ENCODE results near the gene STAT1.

STAT1 gene

DNA sequence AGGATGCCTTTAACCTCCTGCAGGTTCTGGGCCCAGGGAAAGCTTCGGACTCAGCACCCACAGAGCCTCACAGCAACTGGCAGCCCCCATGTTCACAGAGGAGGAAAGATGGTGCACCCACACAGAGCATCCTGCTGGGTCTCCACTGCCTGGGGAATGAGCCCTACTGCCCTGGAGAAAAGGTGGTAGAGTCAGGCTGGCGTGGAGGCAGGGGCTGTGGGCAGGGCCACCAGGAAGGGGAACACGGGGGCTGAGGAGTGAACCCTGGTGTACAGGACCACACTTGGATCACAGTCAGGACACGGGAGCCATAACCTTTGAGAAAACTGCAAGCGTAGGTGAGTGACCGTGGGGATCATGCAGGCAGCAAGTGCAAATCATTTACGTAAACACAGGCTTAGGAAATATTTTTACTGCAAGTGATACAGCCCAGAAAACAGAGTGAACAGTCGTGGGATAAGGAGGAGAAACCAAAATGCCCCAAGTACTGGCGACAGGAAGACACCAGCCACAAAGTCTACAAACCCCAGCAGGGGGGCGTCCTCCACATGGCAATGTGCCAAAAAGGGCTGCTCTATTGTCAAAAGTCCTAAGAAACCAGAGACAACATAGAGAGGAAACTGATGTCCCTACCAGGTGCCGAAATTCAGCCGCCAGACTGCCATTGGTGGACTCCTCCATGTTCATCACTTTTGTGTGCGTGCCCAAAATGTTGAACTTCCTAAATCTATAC is 27.6 kb downstream of the STAT1 start:
- DNase-seq, result no peak

DNA sequence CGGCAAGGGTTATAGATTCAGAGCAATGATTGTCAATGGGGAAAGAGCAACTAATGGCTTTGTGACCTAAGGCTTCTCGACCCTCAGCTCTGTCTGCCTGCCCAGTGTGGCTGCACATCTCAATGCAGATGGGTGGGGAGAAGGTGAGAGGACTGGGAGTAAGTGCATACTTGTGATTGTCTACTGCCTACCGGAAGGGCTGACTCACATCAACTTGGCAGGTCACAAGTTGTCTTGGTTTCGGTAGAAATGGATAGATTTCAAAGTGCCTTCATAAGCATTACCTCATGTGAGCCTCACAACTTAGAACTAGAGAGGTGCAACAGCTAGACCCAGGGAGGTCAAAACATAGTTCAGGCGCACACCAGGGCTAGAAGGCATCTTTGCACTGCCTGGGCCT is 29.4 kb downstream of the STAT1 start:
- no peak for DNase-seq

DNA sequence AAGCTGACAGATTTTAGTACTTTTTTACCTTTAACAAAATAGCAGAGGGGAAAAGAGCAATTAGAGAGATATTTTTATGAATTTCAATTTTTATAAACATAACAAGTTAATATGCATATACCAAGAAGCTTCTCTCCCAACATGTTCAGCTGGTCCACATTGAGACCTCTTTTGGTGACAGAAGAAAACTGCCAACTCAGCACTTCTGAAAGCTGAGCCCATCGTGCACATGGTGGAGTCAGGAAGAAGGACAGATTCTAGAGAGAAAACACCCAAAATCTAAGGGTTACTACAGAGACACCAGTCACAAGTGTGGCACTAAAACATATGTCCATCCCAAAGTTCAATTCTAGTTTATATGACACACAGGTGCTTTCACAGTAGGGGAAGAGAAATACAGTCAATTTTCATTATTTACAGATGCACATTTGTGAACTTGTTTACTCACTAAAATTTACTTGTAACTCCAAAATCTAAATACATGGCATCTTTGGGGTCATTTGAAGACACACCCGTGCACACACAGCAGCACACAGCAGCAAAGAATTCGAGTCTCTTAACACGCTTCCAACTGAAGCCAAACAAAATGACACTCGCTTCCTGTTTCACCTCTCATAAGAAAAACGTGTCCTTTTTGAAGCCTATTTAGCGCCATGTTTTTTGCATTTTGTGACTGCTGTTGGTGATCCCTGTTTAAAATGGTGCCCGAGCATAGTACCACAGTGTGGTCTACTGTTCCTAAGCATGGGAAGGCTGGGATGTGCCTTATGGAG is 31.5 kb downstream of the STAT1 start:
- no peak for DNase-seq

DNA sequence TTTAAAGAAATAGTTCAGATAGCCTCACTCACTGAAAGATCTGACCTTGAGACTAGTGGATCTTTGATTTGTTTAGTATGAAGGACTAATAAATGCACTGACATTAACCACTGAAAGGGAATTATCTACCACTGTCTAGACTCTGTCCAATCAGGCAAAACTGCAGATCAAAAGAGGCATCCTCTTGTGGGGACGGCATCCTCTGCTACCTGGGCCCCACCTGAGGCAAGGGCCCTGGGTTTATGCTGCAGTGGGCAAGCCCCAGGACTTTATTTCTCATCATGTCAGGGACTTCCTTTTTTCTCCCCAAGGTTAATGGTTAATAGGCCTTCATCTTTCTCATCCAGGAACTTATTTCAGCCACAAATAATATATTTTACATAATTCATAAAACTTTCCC is 32.2 kb downstream of the STAT1 start:
- DNase-seq, result no peak

DNA sequence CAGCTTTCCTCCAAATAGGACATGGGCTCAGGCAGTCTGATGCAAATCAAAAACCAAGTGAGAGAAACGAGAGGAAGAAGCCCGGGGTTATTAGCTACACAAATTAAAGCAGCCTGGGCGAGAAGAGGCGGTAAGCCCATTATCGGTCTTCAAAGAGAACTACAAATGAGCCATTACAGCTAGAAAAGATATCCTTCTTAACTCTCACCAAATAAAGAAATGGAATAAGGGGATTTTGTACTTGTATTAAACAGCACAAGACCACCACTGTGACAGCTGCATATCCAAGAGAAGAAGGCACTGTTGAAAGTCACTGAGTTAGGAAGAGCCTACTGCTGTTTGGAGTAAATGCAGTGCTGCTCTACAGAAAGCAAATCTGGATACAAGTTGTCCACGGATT is 32.6 kb downstream of the STAT1 start:
- no peak for DNase-seq

DNA sequence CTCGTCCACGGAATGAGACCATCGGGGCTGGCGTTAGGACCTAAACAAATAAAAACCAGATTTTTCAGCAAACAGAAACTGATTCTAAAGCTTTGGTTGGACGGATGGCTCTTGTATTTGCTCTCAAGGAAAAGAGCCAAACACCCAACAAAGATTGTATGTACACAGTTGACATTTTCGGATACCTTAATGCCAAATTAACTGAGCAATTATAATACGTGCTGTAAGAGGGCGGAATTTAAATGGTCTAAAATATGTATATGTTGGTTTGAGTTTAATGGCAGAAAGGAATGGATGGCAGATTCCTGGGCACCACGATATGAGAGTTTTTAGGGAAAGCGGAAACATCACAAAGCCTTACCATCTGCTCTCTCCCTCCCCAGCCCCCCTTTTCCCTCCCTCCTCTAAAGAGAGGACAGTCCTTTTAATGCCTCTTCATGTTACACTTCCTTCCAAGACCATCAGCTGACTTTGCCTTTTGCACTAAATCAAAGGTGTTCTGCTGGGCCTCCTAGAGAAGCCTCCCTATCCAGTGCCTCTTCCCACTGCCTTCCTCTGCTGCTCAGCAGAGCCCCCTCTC is 33.3 kb downstream of the STAT1 start:
- no peak for DNase-seq

DNA sequence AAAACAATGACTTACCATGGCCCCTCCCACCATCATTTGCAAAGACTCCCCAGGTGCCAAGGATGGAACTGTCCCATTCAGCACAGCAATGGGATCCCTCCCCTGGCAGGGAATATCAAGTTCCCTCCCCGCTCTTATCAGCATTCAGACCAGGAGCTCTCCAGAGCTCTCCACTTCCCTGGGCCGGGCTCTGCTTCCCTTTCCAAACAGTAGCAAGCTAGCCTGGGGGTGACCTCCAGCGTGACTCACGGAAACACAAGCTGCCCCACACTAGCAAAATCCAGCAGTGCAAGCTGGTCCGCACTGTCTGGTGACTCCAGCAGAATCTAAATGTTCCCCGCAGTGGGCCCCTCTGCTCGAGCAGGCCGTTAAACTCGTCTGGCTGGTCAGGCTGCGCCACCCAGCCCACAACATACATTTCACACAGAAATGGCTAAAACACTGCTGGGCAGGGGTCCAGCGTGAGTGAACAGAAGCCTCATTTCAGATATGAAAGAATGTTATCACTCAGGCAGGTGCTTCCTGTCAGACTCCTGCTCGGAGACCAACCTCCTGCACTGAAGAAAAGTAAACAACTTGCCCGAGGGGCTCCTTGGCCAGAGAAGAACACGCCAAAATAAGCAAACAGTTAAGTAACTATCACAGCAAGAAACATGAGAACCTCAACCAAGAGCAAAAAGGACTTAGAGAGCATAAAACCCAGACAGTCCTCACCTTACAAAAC is 33.9 kb downstream of the STAT1 start:
- no peak for DNase-seq

DNA sequence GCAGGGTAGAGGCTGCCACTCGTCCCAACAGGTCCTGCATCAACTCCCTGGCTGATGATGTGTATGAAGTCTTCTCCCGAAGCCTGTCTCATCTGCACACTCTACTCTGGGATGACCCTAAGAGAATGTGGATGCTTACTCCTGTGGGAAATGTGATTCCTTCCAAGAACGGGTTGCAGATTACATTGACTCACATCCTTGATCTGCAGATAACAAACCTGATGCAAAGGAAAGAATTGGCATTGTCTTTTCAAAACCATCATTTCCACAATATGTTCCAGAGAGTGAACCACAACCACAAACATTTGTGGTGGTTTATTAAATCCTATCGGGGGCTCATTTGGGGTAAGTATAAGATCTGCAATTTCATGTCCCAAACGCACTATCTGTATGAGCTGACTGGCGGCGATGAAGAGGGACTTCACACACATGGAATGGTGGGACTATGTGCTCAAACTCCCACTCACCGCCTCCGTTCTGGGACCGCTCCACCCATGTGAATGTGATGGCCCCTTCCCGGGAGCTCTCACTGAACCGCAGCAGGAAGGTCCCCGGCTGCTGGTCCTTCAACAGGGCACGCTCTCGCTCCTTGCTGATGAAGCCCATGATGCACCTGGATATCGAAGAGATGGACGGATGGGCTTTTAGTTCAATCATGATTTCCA is 35.5 kb downstream of the STAT1 start:
- DNase-seq, result no peak

DNA sequence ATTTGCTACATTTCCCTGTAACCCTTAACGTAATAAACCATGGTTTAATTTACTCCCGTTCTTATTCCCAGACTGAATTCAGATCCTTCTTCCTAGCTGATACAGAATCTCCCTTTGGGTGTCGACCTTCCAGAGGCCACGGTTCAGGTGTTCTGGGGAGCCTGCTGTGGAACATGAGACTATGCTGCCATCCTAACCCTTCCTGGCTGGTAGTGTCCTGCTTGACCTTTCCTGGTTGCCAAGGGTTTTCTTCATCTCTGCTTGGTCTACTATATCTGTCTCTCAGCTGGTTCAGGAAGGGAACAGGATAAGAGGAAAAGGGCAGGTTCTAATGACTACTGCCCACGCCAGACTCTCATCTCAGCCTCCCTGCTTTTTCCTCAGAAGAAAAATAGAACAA is 36.5 kb downstream of the STAT1 start:
- no peak for DNase-seq

DNA sequence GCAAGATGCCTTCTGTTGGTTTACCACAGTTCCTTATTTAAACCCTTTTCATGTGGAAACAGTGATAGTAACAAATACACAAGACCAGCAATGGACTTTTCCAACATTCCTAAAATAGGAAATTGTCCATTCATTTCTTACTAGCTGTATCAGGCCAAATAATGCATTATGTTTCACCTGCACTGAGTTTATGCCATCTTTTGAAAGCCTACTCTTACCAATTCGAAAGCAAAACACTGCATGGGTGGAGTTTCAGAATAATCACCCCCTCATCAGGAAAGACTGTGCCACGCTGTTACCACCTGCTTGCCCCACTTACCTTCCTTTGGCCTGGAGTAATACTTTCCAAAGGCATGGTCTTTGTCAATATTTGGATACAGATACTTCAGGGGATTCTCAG is 37.5 kb downstream of the STAT1 start:
- no peak for DNase-seq

DNA sequence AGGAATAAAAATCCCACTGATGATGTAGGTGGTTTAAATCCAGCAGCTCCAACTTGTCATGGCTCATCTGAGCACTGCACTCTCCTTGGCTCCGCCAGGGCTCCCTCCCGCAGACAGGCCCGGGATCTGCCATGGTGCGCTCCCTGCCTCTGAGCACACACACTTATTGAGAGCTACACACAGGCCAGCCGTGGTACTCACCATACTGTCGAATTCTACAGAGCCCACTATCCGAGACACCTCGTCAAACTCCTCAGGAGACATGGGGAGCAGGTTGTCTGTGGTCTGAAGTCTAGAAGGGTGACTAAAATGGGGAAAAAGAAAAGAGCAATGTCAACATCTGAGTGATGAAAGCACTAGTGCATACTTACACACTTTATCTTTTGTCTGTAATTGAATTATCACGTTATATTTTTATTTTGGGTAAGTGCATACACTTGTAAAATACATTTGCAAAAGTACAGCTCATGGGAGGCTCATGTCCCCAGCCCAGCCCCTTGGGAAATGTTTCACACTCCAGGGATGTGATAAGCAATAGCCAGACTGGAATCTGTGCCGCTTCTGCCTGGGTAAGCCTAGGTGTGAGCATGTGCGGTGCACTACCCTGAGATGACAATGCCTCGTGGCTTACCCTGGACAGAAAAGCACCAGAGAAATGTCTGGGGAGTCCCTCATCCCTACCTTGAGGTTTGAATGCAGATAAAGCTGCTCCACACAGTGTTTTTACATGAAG is 39.2 kb downstream of the STAT1 start:
- DNase-seq, result no peak

DNA sequence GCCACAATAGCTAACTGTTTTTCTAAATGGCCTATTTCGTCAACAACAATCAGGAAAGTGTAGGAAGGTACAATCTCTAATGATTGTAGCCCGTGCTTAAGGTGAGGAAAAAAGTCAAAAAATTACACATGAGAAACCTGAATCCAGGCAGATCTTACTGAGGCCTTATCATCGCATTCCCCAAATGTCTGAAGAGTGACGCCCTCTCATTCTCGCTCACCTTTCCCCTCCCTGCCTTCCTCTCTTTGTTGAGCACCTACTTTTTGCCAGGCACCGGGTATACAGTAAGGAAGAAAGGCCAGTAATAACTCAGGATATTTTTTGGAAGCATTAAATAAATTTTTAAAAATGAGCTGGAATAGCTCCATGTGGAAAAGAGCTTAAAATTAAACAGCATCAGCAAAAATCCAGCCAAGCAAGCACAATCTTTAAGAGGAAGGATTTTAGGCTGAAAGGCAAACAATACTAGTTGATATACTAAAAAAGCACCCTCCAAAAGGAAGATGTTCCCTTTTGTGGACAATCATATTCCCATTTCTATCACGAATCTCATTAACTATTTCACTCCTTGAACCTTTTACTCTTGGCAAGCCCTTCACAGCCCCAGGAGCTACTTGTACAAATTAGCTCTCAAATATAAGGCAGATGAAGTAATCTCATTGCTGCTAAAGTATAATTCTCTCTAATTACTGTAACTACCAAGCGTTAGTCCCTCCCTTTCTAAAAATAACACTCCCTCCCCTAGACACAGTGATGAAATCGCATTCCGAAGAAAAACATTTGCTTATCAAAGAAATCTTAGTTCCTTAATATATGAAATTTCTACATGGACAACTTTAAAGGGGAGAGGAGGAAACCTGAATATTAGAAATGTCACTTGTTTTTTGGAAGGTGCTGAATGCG is 40.0 kb downstream of the STAT1 start:
- no peak for DNase-seq

DNA sequence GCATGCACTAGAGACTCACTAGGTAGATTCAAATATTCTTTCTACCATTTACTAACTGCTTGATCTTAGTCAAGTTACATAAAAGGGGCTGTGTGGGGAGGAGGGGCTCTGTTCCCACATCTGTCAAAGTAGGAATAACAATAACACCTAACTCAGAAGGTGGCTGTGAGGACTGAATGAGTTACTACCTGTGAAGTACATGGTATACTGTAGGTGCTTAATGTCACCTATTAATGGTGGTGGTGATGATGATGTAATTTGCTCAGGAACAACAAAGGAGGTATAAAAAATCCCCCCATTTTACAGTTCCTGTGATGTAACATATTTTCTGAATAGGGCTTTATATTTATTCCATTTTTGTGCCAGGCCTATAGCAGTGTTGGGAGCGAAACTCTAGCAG is 40.7 kb downstream of the STAT1 start:
- no peak for DNase-seq

DNA sequence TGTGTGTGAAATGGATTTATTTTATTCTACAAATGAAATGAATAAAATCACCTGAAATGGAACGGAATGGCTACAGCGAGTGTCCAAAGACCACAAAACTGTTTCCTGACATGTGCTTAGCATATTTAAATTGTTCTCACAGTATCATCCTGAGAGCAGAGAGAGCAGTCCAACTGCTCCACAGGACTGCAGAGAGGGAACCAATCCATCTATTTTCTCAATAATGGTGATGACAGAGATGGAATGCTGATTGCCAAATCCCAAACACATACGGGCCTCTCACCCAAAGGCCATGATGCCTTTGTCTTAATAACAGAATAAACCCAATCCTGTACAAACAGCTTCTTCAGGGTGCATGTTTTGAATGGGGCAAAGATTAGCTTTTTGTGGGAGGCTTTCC is 41.1 kb downstream of the STAT1 start:
- DNase-seq, result no peak

DNA sequence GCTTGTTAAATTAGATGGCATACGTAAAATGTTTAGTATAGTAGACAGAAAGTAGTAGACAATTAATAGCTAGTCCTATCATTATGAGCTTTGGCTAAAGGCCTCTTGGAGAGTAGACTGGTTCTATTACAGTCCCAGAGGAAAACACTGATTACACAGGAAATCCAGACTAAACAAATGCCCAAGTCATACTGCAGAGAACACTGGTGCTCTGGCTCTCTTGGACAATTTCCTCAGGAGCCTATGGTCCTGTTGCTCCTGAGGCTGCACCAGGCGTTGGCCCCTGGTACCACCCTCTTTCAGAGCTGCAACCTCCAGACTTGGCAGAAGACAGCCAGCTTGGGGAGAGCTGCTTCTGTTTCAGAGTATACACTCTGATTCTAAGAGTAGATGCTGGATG is 41.8 kb downstream of the STAT1 start:
- DNase-seq, result no peak

DNA sequence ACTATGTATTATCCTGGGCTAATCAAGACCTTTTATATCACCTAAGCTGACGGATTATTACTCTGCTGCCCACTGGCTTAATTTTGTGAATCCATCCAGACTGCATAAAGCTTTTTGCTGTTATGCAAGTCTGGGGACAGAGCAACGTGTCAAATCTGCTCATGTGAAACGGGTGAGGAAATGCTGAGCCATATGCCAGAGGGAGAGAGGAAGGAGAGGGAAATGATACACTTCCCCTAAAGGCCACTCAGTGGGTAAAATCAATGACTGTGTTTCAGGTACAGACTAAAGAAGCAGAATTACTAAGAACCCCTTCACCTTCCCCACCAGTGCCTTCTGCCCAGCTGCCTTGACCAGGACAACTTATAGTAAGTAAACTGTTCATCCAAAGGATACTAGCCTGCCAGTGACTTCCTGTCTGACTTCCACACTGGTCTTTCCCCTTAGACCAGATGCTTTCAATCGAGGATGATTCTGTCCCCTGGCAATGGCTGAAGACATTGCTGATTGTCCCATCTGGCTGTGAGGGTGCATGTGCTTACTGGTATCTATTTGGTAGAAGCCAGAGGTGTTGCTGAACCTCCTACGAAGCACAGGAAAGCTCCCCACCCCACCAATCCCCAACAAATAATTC is 43.0 kb downstream of the STAT1 start:
- no peak for DNase-seq

DNA sequence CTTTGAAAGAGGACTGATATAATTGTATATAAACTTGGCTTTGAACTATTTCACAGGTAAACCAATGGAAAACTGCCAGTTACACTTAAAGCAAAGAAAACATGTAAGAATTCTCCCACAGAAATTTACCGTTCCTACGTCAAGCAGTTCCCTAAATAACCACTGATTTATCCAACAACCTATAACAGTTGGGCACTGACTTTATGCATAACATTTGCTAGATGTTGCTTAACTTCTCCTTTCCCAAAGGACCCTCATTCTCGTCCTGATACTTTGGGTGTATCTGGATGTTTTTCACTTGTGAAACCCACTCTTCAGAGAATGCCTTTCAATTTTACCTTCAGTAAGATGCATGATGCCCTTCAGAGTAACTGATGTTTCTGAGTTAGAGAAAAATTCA is 43.8 kb downstream of the STAT1 start:
- DNase-seq, result no peak

DNA sequence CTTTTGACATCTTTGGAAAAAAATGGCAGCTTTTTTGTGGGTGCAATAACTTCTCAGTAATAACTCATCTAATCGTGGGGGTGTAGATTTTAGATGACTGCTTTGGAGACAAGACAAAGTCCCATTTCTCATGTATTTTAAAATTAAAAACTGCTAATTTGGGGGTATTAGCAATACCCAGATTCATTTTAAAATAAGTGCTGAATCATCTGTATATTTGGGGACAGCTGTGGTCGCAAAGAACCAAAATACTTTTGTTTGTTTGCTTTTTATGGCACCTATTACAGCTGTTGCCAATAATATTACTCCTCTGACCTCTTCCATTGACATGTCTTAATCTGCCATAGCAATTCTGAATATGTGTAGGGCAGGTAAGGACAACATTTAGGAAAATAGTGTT is 45.4 kb downstream of the STAT1 start:
- no peak for DNase-seq

DNA sequence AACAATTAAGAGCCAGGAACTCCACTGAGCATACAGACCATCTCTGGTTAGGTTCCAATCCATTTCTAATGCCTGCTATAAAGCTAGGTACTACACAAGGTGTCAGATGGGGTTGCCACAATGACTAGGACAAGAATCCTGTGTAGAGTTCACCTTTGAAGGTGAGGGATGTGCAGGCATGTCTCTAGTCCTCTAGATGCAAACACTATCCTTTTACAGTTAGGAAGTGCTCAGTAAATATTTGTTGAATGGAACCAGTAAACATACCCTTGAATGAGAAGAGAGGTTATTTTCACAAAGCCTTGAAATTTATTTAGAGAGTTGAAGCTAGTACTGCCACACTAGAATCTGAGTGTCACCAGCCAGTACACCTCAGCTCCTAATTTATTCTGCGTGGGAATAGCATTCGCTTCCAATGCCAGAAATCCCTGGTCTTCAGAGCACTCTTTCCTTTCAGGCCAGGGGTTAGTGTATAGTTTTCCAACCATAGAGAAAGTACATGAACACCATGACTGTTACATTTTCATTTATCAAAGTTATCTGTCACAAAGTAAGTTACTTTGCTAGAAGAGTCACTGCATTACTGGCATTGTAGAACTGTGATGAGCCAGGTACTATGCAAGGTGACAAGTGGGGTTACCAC is 48.3 kb downstream of the STAT1 start:
- DNase-seq, result no peak

All from amygdala (tissue), 56 donors.